Effector CD8-positive, alpha-beta T cell (primary cell): ENCODE data around the gene CATSPER1.

ENCODE experiments used
- DNase-seq: peaks from one replicate; lab custom pipeline; 2025; lab: John Stamatoyannopoulos, UW
- total RNA-seq, 4 experiments: gene quantifications; one replicate each; lab custom pipeline; 2026; lab: John Stamatoyannopoulos, UW

The CATSPER1 gene
- 0 to 0.24 (median 0.19) reads per million in 4 experiments for total RNA-seq

- no peak for DNase-seq
Observed at GRCh38 chr11:66026017-66026529, at the start of gene CATSPER1. CATSPER1 (minus strand) TSS chr11:66026479; CDS start chr11:66026379, 100 bp downstream.

- no peak for DNase-seq
Observed at GRCh38 chr11:66075273-66075672, 49.0 kb upstream of the CATSPER1 start.

GRCh38 chr11:66073669-66074068, 47.4 kb upstream of the CATSPER1 start:
- no peak for DNase-seq

DNA sequence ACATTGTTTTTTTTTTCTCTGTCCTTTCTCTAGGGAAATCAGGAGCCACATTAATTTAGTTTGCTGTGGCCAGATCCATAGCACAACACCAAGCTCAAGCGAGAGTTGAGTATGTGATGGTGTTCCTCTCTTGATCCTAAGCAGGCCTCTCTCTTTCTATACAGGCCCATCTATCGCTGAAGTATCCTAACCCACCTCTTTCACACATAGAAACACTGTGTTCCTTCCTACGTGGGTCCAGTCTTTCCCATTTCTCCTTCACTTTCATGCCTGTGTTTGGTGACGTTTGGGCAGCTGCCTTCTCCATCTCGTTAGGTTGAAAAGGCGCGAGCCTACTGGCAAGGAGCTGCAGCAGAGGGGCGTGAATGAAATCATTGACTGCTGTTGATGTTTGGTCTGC, 46.2 kb upstream of the CATSPER1 start:
- DNase-seq, result no peak

- no peak for DNase-seq
Observed at GRCh38 chr11:66072081-66072480, 45.8 kb upstream of the CATSPER1 start.

- DNase-seq, result no peak
Observed at GRCh38 chr11:66071381-66071801, 45.1 kb upstream of the CATSPER1 start.

- DNase-seq, result no peak
Observed at GRCh38 chr11:66070604-66071380, 44.5 kb upstream of the CATSPER1 start.

GRCh38 chr11:66069715-66070603, 43.7 kb upstream of the CATSPER1 start, which contains the start of gene PACS1:
PACS1 (plus strand) TSS chr11:66070272; CDS start chr11:66070487, 215 bp downstream.
- peak; percentile 68 for DNase-seq

- DNase-seq, result no peak
Observed at GRCh38 chr11:66068923-66069714, 42.8 kb upstream of the CATSPER1 start.

DNA sequence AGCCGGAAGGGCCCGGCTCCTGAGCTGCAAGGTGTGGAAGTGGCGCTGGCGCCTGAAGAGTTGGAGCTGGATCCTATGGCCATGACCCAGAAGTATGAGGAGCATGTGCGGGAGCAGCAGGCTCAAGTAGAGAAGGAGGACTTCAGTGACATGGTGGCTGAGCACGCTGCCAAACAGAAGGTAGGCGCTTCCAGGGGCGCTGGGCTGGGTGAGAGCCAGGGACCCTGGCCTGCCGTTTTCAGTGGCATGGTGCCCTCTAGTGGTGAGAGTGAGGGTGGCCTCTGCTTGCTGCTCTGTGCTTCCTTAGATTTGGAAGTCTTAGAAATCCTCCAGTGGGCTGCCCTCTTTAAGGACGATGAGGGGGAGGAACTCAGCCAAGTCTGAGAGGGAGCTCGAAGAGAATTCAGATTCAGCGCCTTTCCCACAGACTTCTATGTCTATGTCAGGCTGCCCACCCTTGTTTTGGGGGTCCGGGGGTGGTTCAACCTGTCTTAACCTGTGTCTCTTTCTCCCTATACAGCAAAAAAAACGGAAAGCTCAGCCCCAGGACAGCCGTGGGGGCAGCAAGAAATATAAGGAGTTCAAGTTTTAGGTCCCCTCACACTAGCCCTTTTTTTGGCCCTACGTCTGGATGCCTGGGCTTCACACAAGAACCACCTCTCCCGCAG, 42.0 kb upstream of the CATSPER1 start:
- peak; percentile 75 for DNase-seq

DNA sequence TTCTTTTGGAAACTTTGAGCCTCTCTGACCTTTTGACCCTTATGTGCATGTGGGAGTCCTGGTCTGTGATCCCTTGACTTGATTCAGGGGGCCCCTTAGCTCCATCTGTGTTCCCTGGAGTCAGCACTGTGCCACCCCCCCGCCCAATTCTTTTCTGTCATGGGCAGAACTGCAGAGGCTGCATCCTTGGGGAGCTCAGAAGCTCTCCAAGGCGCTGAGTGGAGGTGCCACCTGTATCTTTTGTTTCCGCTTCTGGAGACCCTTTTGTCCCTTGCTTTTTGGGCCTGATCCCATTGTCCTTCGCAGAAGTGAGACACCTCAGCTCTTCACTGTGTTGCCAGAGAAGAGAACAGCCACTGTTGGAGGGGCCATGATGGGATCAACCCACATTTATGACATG, 41.4 kb upstream of the CATSPER1 start:
- no peak for DNase-seq

DNA sequence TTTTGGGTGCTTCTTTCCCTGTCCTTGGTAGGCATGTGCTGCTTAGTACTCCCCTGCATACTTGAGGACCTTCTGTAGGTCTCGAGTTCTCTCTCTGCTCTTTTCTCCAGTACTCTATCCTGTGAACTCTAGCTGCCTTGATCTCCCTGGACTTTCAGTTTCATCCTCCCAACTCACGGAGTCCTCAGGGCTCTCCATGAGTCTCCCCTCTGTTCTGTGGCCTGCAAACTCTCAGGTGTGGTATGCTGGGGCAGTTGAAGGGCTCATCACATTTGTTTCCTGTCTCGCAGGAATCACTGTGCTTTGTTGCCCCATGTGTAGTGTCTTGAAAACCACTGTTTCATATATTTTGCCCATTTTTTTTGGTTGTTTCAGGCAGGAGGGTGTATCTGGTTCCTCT, 40.5 kb upstream of the CATSPER1 start:
- DNase-seq, result no peak

DNA sequence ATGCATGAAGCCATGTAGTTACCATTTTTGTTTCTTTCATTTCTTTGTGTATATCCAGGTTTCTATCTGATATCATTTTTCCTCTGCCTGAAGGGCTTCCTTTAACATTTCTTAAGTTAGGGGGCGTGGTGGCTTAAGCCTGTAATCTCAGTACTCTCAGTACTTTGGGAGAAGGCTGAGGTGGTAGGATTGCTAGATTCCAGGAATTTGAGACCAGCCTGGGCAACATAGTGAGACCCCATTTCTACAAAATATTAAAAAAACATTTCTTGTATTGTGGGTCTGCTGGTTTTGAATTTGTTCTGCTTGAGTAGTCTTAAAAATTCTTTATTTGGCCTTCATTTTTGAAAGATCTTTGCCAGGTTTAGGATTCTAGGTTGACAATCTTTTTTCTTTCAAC, 38.3 kb upstream of the CATSPER1 start:
- DNase-seq, result no peak

DNA sequence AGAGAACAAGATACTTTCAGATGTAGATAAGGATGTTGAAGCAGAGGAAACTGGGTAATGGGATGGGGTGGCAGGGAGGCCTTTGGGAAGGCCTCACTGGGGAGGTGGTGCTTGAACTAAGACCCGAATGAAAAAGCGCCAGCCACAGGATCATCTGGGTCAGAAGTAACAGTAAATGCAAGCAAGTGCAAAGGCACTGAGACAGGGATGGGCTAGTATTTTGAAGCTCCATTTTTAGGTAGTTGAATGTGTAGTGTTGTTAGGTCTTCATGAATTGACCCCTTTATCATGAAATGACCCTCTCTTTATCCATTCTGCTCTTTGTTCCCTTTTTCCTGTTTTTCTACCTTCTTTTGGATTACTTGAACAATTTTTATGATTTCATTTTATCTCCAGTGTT, 37.6 kb upstream of the CATSPER1 start:
- no peak for DNase-seq

DNA sequence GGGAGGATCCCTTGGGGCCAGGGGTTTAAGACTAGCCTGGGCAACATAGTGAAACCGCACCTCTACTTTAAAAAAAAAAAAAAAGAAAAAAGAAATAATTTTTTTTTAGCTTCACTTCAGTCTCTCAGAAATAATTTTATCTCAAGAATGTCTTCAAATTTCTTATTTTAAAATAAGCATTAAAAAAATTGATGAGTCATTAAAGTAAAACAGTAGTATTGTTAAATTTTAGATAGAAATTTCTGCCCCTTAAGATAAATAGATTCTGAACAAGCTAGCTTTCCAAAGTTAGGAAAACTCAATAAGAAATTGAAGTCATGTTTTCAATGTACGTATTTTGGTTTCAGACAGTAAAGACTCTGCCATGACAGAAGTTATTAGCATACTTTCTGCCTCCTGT, 36.1 kb upstream of the CATSPER1 start:
- DNase-seq, result no peak

GRCh38 chr11:66061268-66061667, 35.0 kb upstream of the CATSPER1 start:
- no peak for DNase-seq

DNA sequence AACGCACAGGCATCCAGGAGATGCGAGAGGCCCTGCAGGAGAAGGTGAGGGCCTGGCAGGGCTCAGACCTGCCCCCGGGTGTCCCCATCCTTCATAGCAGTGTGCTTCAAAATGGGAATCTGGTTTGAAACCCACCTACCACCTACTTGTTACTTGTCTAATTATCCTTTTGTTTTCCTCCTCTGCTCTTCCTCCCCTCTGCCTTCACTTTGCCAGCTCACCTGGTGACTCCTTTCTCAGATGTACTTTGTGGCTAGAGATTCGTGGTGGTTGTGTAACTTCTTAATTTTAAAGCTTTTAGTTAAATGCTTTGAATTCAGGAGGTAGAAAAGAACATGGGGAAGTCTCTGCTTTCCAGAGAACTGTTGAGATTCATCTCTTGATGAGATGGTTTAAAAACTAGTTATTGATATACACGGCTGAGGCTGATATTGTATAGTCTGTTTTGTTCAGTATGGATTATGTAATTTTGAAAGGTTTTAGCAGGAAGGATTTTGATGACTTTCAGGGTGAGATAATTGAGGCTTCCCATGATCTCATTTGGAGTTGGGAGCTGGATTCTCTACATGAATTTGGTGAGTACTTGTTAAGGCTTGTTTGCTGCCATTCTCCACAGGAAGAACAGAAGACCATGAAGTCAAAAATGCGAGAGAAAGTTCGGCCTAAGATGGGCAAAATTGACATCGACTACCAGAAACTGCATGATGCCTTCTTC, 33.8 kb upstream of the CATSPER1 start:
- no peak for DNase-seq

DNA sequence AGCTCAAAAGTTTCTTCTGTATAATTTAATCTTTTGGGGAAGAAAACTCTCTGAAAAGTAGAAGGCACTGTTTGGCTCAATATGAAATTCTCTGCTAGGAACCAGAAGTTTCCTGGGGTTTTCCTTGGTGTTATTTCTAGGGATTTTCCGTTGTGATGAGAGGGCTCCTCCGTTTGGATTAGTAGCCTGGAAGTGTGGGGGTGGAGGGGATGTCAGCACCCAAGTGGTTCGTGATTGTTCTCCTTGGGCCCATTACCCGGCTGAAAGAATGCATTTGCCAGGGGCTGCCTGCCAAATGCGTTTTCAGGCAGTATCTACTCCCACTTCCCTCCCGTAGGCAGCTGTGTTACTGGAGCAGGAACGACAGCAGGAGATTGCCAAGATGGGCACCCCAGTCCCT, 30.2 kb upstream of the CATSPER1 start:
- DNase-seq, result no peak

- no peak for DNase-seq
Observed at GRCh38 chr11:66055021-66055420, 28.7 kb upstream of the CATSPER1 start.

- no peak for DNase-seq
Observed at GRCh38 chr11:66052664-66052982, 26.3 kb upstream of the CATSPER1 start.
